ENCODE measurements around the gene SHMT2.

DNA sequence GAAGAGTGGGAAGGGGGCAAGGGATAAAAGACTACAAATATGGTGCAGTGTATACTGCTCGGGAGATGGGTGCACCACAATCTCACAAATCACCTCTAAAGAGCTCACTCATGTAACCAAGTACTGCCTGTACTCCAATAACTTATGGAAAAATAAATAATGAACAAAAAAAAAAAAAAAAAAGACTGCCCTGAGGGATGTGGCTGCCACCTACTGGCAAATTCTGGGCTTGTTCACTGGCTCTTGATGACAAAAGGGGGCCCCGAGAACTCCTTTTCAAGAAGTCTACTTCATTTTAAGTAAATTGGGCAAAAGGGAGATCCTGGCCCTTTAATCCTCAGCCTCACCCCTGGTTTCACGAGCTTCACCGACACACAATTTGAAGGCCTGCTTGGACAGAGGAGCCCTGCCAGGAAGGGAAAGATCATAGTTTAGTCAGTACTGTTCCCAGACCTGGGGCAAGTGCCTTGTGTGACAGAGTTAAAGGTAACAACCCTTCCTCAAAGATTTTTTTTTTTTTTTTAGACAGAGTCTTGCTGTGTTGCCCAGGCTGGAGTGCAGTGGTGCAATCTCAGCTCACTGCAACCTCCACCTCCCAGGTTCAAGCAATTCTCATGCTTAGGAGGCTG, 47.5 kb downstream of the SHMT2 start:
- TF ChIP-seq POLR2A (IDR thresholded peaks at IDR 0.05; ENCODE audit: extremely low read depth, insufficient read length) (no peak), CTCF (IDR thresholded peaks at IDR 0.05; ENCODE audit: low read depth, low read length) (peak; percentile 57), MYC (IDR thresholded peaks at IDR 0.05; ENCODE audit: low read depth, low read length) (no peak)
- TF ChIP-seq, protein P1, sequence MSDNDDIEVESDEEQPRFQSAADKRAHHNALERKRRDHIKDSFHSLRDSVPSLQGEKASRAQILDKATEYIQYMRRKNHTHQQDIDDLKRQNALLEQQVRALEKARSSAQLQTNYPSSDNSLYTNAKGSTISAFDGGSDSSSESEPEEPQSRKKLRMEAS (IDR thresholded peaks at IDR 0.05; ENCODE audit: low read depth, low read length), result no peak

Measured in NB4 (cell line).